ENCODE measurements around the gene SPPL2B. TPM values are rescaled to one million over a fixed set of nuclear protein-coding genes. Genes with fewer than 3 reads are reported as not detected.
A peak's percentile ranks its signal among the peaks of the same experiment; 100 is the strongest.

Gene SPPL2B
- total RNA-seq, 3 donors from 2014 or later (not counting 1 experiment from before 2014, with no cell fraction given) = 63.2 to 83.8 (median 79.7) TPM

GRCh38 chr19:2333027-2333806, 4.7 kb downstream of the SPPL2B start:
- TF ChIP-seq CTCF (IDR thresholded peaks at IDR 0.05) = no peak
- Histone ChIP-seq H3K9me3 (ENCODE audit: control insufficient read depth, insufficient read depth, low read length) (no peaks in the 10 kb centered on the region), H3K4me3 (ENCODE audit: low read length) (no peak overlapping the region), H3K27ac (ENCODE audit: low read length) (peak overlapping the region; percentile 20), H3K4me1 (ENCODE audit: control insufficient read depth, insufficient read depth, low read length) (peaks cover 39% of the 10 kb centered on the region), H3K36me3 (ENCODE audit: control insufficient read depth, insufficient read depth, low read length) (peaks cover 3% of the 10 kb centered on the region), H3K27me3 (ENCODE audit: control insufficient read depth, insufficient read depth, low read length) (no peaks in the 10 kb centered on the region)
- H3K27me3 Mint-ChIP-seq (ENCODE audit: low read depth in 2 of 2) = no peaks in the 10 kb centered on the region
- no peak overlapping the region for H3K27ac Mint-ChIP-seq
- 54% methylated on average over 27 of the region's 27 CpGs for WGBS (ENCODE audit: insufficient coverage)
- no peak for DNase-seq
- peak overlapping the region; percentile 17 for H3K4me3 Mint-ChIP-seq
- no peak for ATAC-seq
- no peaks in the 10 kb centered on the region for H3K36me3 Mint-ChIP-seq
- no peaks in the 10 kb centered on the region for H3K9me3 Mint-ChIP-seq
- peaks cover 14 to 44% of the 10 kb centered on the region in 2 donors for H3K4me1 Mint-ChIP-seq
- intact Hi-C loops (cut with micrococcal nuclease) = no loop called here

GRCh38 chr19:2333807-2334211, 5.3 kb downstream of the SPPL2B start:
- H3K27me3 Mint-ChIP-seq (ENCODE audit: low read depth in 2 of 2) = no peaks in the 10 kb centered on the region
- Histone ChIP-seq H3K4me1 (ENCODE audit: control insufficient read depth, insufficient read depth, low read length) (peaks cover 37% of the 10 kb centered on the region), H3K4me3 (ENCODE audit: low read length) (no peak overlapping the region), H3K27me3 (ENCODE audit: control insufficient read depth, insufficient read depth, low read length) (no peaks in the 10 kb centered on the region), H3K9me3 (ENCODE audit: control insufficient read depth, insufficient read depth, low read length) (no peaks in the 10 kb centered on the region), H3K36me3 (ENCODE audit: control insufficient read depth, insufficient read depth, low read length) (peaks cover 3% of the 10 kb centered on the region), H3K27ac (ENCODE audit: low read length) (peak overlapping the region; percentile 20)
- H3K4me3 Mint-ChIP-seq = peak overlapping the region; percentile 17
- DNase-seq = no peak
- ATAC-seq = no peak
- no peak for TF ChIP-seq CTCF (IDR thresholded peaks at IDR 0.05)
- H3K36me3 Mint-ChIP-seq = no peaks in the 10 kb centered on the region
- no peaks in the 10 kb centered on the region for H3K9me3 Mint-ChIP-seq
- WGBS (ENCODE audit: insufficient coverage) = 56% methylated on average over 11 of the region's 11 CpGs
- H3K27ac Mint-ChIP-seq = no peak overlapping the region
- intact Hi-C loops (cut with micrococcal nuclease) = no loop called here
- H3K4me1 Mint-ChIP-seq = peaks cover 11 to 39% of the 10 kb centered on the region in 2 donors

- no peak overlapping the region for H3K4me3 Mint-ChIP-seq
- DNase-seq (no peak), ATAC-seq (no peak)
- no peak for TF ChIP-seq CTCF (IDR thresholded peaks at IDR 0.05)
- H3K4me3 ChIP-seq (ENCODE audit: low read length) = no peak overlapping the region
- peaks cover 3% of the 10 kb centered on the region for H3K36me3 ChIP-seq (ENCODE audit: control insufficient read depth, insufficient read depth, low read length)
- no peaks in the 10 kb centered on the region for H3K27me3 Mint-ChIP-seq (ENCODE audit: low read depth in 2 of 2)
- H3K4me1 ChIP-seq (ENCODE audit: control insufficient read depth, insufficient read depth, low read length) = peaks cover 31% of the 10 kb centered on the region
- peaks cover 5 to 33% of the 10 kb centered on the region in 2 donors for H3K4me1 Mint-ChIP-seq
- H3K27me3 ChIP-seq (ENCODE audit: control insufficient read depth, insufficient read depth, low read length) = no peaks in the 10 kb centered on the region
- H3K9me3 Mint-ChIP-seq = no peaks in the 10 kb centered on the region
- intact Hi-C loops (cut with micrococcal nuclease) = no loop called here
- H3K36me3 Mint-ChIP-seq = no peaks in the 10 kb centered on the region
- no peak overlapping the region for H3K27ac ChIP-seq (ENCODE audit: low read length)
- 95% methylated on average over 27 of the region's 27 CpGs for WGBS (ENCODE audit: insufficient coverage)
- H3K27ac Mint-ChIP-seq = no peak overlapping the region
- no peaks in the 10 kb centered on the region for H3K9me3 ChIP-seq (ENCODE audit: control insufficient read depth, insufficient read depth, low read length)
Measured at GRCh38 chr19:2334426-2334825, 5.9 kb downstream of the SPPL2B start.

Measured in natural killer cell (primary cell).